Prostate gland (tissue), 1 donor: ENCODE results near the gene ZNF677.

Source experiments
- POLR2A ChIP-seq: fragments of 450-650 bp; IDR thresholded peaks from one replicate; pipeline ENCODE4 v1.6.1; 2016; ENCODE audit warnings: antibody characterized with exemption, mild to moderate bottlenecking
- POLR2AphosphoS5 ChIP-seq: sonication (generic); formaldehyde crosslinking; IDR thresholded peaks from one replicate; pipeline ENCODE4 v1.6.1; 2017; ENCODE audit warnings: antibody characterized with exemption

- no peak for TF ChIP-seq POLR2A
- TF ChIP-seq POLR2AphosphoS5, result no peak
These were observed 61.0 kb downstream of the ZNF677 start for GRCh38 chr19:53193535-53194222.
